Sigmoid colon (tissue), 4 donors: Measurements from ENCODE around the gene LUC7L2.

Experiments used
- POLR2A ChIP-seq, 2 donors: fragments of 450-650 bp; IDR thresholded peaks; one replicate each; pipeline ENCODE4 v1.6.1; 2016; ENCODE audit warnings: antibody characterized with exemption in 2 of 2, mild to moderate bottlenecking in 2 of 2, moderate library complexity in 2 of 2
- POLR2AphosphoS5 ChIP-seq, 4 donors: sonication (generic); formaldehyde crosslinking; IDR thresholded peaks; one replicate each; pipeline ENCODE4 v1.6.1; 2017; ENCODE audit warnings: antibody characterized with exemption in 4 of 4
- TF ChIP-seq, protein P1 (sequence below), 4 experiments: fragments of 450-650 bp in 3 of 4; fragments of 200-600 bp in 1 of 4; IDR thresholded peaks; one replicate each; pipeline ENCODE4 v1.5.1; 2016 to 2019; ENCODE audit warnings: antibody characterized with exemption in 4 of 4, mild to moderate bottlenecking in 3 of 4, moderate library complexity in 2 of 4

- TF ChIP-seq, protein P1, sequence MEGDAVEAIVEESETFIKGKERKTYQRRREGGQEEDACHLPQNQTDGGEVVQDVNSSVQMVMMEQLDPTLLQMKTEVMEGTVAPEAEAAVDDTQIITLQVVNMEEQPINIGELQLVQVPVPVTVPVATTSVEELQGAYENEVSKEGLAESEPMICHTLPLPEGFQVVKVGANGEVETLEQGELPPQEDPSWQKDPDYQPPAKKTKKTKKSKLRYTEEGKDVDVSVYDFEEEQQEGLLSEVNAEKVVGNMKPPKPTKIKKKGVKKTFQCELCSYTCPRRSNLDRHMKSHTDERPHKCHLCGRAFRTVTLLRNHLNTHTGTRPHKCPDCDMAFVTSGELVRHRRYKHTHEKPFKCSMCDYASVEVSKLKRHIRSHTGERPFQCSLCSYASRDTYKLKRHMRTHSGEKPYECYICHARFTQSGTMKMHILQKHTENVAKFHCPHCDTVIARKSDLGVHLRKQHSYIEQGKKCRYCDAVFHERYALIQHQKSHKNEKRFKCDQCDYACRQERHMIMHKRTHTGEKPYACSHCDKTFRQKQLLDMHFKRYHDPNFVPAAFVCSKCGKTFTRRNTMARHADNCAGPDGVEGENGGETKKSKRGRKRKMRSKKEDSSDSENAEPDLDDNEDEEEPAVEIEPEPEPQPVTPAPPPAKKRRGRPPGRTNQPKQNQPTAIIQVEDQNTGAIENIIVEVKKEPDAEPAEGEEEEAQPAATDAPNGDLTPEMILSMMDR (IDR thresholded peaks at IDR 0.05): no peak
- TF ChIP-seq POLR2A (IDR thresholded peaks at IDR 0.05) (no peak), POLR2AphosphoS5 (IDR thresholded peaks at IDR 0.05) (no peak)
Observed at GRCh38 chr7:139370301-139370942, 10.7 kb downstream of the LUC7L2 start.
